B cell (primary cell): ENCODE measurements around the gene ATG4C.

Source experiments
- CTCF ChIP-seq: fragments of 200-600 bp; IDR thresholded peaks from one replicate; pipeline ENCODE4 v1.8.0; 2022; ENCODE audit warnings: antibody characterized with exemption, mild to moderate bottlenecking
- EZH2 ChIP-seq: IDR thresholded peaks from 2 replicates; pipeline ENCODE4 v1.6.1; 2012; ENCODE audit warnings: borderline replicate concordance, low read depth, mild to moderate bottlenecking, moderate library complexity, low read length; ENCODE audit not compliant: insufficient read depth, poor library complexity, severe bottlenecking

- TF ChIP-seq CTCF: no peak
- TF ChIP-seq EZH2: no peak
Measured at GRCh38 chr1:62877579-62877978, 93.6 kb downstream of the ATG4C start.
